Glomerular visceral epithelial cell (primary cell): Measurements from ENCODE around the gene CTSC.

Experiments used
- DNase-seq: peaks from one replicate; pipeline ENCODE4 v3.0.0-alpha.2; 2016; ENCODE audit errors: extremely low spot score

CTSC gene

DNA sequence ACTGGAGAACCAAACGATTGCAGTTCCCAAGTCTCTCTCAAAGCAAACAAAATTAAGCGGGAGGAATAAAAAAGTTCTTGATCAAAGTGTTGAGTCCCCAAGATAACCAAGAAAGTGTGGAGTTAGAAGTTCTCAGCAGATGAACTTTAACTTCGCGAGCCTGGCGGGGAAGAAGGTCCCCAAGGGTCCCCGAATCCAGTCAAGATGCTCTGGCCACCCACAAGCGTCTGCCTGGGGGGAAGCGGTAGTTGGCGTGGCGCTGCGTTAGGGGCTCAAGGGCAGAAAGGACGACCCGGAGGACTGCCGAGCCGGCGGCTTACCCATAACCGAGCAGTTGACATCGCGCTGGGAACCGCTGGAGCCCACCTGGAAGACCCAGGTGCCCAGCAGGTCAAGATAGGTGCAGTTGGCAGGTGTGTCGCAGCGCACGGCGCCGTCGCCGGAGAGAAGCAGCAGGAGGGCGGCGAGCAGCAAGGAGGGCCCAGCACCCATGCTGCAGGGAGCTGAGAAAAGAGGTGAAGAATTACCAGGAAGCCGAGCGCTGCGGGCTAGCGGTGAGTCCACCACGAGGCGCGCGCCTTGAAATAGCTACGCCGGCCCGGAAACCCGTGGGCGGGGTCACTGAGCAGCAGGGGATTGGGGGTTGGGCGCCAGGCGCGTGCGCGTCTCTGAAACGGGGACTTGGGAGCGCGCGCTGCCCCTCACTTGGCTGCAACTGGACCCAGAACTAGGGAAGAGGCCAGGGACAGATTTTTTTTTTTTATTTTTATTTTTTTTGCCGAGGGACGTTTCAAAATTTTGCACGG, at the start of gene CTSC:
Gene CTSC, minus strand, starts transcription at position 556 of the 806 bp plus-strand sequence. Its CDS starts 64 bp downstream, at position 492.
- peak; percentile 91 for DNase-seq

DNA sequence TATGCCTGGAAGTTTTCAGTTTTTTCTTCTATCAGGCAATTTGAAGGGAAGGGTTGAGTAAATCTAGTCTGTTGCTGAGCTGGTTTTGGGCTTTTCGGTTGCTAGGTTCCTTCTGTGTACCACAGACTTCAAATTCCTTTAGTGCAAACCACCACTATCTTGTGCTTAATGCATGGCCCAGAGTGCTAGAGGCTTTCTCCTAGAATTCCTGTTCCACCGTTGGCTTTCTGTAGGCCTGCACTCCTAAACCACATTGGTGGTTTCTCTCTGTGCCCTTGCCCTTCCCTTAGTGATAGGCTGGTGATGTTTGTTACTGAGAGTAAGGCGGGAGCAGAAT, 47.1 kb upstream of the CTSC start:
- peak; percentile 88 for DNase-seq

DNA sequence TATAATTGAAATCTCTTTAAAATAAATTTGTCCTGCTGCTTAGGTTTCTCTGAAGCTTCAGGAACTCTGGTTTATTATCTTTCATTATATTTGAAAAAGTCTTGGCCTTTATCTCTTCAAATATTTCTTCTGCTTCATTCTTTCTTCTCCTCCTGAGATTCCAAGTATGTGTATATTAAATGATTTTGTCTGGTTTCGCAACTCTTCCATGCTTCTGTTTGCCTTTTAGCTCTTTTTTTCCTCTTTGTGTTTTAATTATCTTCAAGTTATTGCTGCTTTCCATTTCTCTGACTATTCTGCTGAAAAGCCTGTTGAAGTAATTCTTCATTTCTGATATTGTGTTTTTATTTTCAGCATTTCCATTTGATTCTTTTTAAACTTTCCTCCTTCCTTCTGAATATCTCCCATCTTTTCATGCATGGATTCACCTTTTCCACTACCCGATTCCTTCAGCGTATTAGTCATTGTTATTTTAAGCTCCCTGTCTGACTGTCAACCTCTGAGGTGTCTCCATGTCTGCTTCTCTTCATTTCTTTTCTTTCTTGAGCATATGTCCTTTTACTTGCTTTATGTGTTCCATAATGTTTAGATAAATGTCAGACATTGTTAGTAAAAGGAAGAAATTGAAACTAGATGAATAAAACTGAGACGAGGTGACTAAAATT, 46.6 kb upstream of the CTSC start:
- peak; percentile 75 for DNase-seq

DNA sequence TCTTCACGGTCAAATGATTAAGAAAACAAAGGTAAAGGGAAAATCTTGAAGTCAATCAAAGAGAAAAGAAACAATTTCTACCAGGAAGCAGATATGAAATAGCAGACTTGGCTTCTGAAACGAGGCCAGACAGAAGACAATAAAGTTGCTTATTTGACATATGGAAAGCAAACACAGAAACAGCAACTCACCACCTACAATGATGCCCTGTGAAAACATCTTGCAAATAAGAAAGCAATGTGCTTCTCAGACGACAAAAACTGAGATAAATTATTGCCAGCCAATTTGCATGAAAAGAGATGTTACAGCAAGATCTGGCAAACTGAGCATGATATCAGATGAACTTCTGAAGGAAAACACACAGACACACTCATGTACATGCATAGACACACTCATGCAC, 45.9 kb upstream of the CTSC start:
- DNase-seq, result no peak

DNA sequence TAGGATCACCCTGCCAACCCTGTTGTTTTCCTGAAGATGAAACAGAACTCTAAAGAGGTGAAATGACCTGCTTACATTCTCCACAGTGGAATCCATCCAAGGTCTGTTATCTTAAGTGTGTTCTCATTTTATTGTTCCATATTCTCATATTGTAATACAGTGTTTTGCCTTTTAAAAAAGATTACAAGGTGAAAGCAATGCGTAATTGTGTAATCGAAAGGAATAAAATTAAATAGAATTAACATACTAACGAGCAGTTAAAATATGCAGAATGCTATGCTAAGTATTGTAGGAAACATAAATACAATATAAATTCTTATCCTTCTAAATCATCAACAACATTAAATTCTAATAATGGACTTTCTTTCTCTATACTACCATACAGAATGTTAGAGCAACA, 41.6 kb upstream of the CTSC start:
- DNase-seq, result no peak

DNA sequence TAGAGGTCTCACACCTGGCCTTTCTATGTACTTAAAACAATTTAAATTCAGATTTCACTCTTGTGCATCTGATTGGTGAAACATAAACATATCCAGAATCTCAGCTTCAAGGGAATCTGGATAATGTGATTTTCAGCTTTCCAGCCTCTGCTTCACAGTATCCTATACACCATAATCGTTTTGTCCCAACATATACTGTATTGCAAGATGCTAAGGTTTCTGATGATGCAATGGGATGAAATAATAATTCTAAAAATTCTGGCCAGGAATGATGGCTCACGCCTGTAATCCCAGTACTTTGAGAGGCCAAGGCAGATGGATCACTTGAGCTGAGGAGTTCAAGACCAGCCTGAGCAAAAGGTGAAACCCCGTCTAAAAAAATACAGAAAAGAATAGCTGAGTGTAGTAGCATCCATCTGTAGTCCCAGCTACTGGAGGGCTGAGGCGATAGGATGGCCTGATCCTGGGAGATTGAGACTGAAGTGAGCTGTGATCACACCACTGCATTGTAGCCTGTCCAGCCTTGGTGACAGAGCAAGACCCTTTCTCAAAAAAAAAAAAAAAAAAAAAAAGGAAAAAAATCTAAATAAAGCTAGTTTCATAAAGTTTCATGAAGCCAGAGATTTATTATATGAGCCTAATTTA, 41.0 kb upstream of the CTSC start:
- no peak for DNase-seq

DNA sequence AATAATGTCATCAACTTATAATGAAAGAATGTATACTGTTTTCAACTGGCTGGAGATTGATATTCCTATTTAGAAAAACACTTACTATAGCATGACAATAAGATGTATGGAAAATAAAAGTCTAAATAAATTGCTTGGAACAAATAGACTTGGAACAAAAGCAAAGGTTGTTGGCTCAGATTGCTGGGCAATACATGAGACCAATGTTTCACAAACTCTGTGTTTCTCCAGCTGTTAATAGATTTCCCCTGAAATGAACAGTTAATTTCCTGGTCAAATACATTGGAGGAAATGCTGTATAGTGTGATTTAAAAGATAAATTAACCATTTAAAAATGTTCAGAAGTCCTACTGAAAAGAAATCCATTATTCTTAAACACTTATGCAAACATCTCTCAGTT, 40.1 kb upstream of the CTSC start:
- no peak for DNase-seq

DNA sequence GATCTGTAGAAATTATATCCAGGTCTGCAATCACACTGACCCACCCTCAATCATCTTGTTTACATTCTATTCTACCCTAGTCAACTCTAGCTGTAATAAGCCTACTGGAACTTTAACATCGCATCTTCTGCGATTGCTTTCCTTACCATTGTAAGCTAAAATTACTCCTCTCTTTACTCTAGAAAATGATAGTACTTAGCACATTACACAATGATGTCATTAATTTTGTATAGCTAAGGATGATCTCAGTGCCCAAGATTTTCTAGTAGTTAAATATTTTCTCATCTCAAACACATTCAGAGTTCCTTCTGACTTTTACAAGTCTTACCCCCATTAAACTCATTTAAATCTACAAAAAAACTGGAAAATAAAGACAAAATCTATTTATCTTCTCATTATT, 39.6 kb upstream of the CTSC start:
- peak; percentile 20 for DNase-seq

DNA sequence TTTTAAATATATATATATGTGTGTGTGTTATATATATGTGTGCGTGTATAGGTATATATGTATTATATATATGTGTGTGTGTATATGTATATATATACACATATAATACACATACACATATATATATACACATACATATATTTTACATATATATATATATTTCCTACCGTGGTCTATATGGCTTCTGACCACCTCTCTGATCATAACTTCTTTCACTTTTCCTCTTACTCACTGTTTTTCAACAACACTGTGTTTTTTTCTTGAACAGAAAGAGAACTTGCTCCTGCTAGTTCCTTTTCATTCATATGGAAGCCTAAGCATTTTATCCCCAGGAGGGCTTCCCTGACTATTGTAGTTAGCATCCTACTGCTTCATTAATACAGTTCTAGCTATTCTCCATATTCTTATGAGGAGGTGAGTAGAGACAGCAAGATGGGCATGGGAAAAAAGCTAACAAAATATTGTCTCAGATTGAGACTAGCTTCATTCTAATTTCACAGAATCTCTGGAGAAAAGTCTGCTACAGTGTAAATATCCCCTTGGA, 38.5 kb upstream of the CTSC start:
- DNase-seq, result no peak

DNA sequence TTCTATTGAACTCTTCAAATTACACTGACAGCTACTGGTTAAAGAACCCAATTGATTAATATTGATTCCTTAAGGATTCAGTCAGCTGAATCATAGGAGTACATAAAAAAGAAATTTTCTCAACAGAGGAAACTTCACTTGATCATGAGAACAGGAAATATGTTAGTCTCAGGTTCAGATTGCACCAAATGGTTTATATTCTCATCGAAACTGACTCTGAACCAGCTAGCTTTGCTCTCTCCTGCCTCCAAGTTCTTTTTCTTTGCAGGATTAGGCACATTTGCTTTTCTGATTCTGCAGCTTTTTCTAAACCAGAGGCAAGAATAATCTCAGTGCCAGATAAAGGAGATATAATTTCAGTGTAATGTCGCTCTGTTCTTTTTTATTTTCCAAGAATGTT, 33.2 kb upstream of the CTSC start:
- DNase-seq, result no peak

DNA sequence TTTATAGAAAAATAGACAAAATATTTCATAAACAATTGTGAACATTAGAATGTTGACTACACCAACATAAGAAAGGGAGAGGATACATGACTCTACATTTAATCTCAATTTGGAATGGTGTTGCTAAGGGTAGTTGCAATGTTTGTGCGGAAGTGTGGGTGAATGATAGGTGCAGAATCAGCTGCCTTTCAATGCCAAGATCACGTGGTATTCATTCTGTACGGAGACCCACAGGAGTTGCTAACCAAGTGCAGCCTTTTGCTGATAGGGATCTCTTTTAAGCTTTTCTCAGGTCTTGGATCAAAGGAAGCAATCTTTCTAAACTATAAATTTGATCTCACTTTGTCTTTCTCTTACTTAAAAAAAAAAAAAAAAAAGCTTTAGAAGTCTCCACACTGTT, 29.8 kb upstream of the CTSC start:
- no peak for DNase-seq

DNA sequence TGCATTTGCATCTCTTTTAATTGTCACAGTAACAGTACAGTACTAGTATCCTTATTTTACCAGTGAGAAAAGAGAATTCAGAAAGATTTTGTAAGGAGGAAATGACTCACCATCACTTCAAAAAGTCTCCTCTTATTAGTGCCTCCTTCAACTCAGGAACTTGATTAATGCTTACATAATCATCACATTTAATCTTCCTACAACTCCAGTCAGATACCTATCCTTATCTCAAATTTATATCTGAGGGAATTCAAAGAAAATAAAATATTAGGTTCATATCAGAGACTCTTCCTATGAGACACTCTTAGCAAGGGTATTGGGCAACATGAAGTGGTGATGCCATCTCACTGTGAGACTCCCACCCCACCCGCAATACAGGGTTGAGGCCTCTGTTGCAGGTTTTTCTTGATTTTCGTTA, 26.1 kb upstream of the CTSC start:
- no peak for DNase-seq

DNA sequence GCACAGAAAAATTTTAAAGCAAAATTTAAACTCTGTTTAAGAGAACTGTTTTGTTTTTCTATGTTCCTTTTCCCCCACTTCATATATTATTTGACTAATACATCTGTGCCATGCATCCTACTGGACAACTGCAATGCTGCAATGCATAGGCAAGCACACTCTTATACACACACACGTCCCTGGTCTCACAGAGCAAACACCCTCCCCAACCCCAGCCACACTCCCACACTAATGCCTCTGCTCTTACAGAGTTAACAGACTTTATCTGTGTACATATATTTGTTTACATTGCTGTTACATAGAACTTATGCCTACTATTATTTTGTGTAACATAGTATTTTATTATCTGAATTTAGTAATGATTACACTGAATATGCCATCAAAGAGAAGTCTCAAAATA, 25.5 kb upstream of the CTSC start:
- no peak for DNase-seq

DNA sequence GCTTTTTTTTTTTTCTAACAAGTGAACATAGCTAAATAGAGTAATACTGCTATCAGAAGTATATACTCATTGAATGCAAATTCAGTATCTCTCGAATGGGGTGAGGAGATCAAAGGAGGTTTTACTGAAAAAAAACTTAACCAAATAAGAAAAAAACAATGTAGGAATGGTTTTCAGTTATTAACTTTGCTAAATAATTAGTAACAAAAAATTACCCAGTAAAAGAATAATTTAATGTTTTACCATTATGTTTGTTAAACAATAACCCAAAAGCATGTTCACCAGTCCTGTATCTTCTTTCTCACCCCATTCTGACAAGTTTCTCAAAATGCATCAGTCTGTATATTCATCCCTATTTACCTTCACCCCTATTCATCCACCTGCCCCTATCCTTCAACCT, 22.6 kb upstream of the CTSC start:
- DNase-seq, result no peak

DNA sequence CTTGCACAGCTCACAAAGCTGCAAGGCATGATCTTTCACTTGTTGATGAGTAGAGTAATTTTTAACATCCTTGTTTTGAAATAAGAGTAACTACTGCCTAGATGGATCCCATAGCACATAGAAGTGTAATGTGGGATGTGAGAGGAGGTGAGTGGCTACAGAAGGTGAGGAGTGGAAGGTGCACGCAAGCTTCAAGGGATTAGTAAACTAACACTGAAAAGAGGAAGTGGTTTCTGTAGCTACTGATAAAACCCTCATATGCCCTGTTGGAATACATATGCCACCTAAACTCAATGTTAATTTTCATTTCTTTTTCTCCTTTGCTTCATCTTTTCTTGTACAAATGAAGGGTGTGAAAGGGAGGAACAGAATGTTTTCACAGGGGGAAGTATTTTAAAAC, 22.0 kb upstream of the CTSC start:
- DNase-seq, result no peak

DNA sequence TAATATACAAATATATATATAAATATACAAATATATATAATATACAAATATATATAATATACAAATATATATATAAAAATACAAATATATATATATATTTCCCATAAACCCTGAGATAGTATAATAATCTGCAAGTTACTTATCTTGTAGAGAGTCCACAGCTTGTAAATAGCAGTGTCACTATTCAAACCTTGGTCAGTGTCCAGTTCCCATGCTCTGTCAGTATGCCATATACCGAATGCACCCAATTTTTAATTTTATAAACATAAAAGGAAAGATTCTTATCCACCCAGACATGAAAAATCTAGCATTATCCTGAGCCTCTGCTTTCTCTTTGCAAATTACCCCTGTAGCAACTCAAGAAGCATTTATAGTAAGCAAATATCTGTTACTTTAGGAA, 21.6 kb upstream of the CTSC start:
- no peak for DNase-seq

DNA sequence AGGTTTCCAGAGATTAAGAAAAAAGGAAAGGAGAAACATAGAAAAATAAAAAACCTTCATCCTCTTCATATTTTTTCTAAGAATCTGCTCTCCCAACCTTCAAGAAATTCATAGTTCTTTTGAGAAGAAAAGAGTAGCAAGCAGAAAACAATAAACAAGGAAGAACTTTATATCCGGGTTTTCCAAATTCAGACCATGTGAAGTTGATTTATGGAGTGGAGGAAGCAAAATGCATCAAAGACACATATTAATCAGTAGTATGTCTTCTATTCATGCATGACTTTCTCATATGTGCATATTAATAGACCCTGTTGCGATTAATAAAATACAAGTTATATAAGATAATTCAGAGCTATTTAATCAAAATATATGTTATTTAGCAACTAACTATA, 20.5 kb upstream of the CTSC start:
- no peak for DNase-seq

DNA sequence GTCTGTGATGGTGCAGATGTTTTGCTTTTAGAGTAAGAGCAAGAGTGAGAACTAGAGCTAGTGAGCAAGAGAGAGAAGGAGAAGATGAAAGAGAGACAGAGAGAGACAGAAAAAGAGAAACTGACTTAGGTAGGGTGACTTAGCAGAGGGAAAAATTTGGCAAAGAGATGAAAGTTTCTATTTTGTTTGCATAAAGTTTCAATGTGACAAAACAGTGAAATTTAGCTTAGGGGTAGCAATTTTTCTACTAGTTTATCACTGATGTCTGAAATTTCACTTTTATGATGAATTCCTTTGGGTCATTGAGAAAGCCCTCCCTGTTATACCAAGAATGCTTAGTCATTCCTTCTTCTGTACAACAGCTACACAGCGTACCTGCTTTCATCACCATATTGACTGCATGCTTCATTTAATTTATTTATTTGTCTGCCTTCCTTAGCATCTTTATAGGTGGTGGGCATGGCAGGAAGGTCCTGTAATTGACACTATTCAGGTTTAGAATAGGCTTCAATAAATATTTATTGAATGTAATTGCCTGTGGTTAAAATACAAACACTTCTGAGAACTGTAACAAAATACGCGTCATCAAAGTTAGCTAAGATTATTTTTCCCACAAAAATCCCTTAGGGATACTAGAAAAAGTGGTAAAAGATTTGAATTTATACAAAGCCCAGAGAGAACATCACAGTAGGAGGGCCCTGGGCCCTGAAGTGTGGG, 19.9 kb upstream of the CTSC start:
- no peak for DNase-seq

DNA sequence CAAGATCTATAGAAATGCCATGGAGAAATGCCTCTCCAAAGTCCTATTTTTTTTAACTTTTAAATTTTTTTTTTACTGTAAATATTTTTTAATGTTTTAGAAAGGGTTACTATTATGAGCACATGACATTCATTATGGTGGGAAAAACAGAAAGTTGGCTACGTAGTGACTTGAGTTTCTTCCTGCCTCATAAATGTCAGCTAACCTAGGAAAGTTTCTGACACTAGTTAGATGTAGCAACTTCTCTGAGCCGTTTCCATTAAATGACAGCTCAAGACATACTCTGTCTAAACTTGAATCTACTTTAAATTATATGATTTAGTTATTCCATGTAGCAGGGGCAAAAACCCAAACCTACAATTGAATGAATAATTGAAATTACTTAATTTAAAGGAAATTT, 18.4 kb upstream of the CTSC start:
- no peak for DNase-seq

DNA sequence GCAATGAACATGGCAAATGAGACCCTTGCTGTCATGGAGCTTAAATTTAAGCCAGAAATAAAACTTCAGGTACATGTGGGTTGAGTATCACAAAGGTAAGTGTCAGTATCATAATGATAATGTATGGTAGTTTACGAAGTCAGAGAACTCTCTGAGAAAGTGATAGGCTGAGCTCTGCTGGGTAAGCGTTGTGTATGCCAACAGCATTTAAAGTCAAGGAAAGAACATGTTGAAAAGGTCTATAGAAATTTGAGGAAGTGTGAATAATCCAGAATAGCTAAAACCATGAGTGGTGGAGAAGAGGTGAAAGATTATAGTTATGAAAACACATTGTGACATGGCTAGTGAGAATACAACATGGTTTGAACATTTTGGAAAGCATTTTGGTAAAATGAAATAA, 17.4 kb upstream of the CTSC start:
- DNase-seq, result no peak

DNA sequence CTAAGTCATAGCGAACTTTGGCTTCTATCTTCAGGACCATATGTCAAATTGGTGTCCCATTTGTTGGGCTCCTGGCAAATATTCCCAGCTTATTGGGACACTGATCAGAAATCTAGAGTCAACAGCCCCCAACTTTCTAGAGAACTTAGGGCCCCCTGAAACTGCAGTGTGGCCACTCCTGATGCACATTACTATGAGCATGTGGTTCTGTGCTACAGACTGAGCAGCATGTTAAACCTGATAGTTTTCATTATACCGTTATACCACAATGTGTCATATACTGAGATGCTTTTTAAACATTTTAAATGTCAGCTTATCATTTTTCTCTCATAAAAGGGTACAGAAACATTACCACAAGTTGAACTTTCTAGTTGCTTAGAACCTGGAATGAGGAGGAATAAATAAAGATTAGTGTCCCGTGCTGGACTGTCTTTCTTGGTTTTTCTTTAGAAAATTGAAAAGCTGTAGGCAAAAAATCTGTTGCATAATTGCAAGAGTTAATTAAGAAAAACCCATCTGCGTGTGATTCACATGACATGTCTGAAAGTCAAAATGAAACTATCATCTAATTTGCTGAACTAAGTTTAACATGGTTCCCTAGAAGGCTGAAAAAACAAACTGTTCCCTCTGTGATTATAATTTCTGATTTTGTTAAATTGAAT, 16.4 kb upstream of the CTSC start:
- no peak for DNase-seq

DNA sequence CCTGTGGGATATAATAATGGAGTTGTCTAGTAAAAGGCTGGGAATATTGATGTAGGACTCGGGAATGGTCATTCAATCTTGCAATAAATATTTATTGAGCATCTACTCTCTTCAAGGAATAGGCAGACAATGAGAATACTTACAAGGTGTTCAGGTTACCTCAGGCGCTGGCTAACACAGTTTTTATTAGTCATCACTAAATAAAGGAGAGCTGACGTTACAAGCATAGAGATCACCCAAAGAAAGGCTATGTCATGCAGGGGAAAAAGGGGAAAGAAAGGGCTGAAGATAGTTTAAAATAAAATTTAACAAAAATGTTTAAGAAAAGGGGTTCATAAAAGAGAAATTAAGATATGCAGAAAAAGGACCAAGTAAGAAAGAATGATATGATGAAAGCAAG, 15.8 kb upstream of the CTSC start:
- no peak for DNase-seq
